ENCODE results near the gene LMNB1. TPM values are rescaled to one million over a fixed set of nuclear protein-coding genes. Genes with fewer than 3 reads are reported as not detected.
A peak's percentile ranks its signal among the peaks of the same experiment; 100 is the strongest.

The LMNB1 gene
- total RNA-seq, 1 experiment from 2014 or later, result 119 TPM

GRCh38 chr5:126883564-126884245 lies 106.8 kb downstream of the LMNB1 start:
- ATAC-seq (peak; percentile 52), DNase-seq (no peak)
- Histone ChIP-seq H3K27ac (ENCODE audit: low read length) (no peak overlapping the region), H3K4me1 (ENCODE audit: insufficient read depth, low read length) (peaks cover 17% of the 10 kb centered on the region), H4K20me1 (ENCODE audit: low read length) (peaks cover 9% of the 10 kb centered on the region; the same call in 1 of the 2 replicates), H2AFZ (ENCODE audit: low read length) (no peak overlapping the region), H3K9me3 (ENCODE audit: low read length) (no peaks in the 10 kb centered on the region), H3K27me3 (ENCODE audit: low read length) (no peaks in the 10 kb centered on the region), H3F3A (ENCODE audit: low read length, unreplicated experiment) (no peaks in the 10 kb centered on the region), H3K4me3 (ENCODE audit: low read length) (no peak overlapping the region), H3K79me2 (ENCODE audit: low read length) (no peaks in the 10 kb centered on the region), H3K9ac (ENCODE audit: low read length) (no peak overlapping the region), H3K36me3 (ENCODE audit: low read depth, low read length) (no peaks in the 10 kb centered on the region), H3K9me2 (replicated peaks; ENCODE audit: low read length) (no peaks in the 10 kb centered on the region), H3K4me2 (ENCODE audit: low read length) (peak overlapping the region; percentile 29)
- intact Hi-C loops (cut with micrococcal nuclease), result loop anchor here (1.0 kb wide), 1 partner anchor 35 kb away; no protein-coding TSS in a partner anchor
- TF ChIP-seq EZH2phosphoT487 (IDR thresholded peaks at IDR 0.05; ENCODE audit: borderline replicate concordance, low read length) (no peak), CTCF (conservative IDR thresholded peaks at IDR 0.05; ENCODE audit: low read depth, low read length) (no peak), EZH2 (IDR thresholded peaks at IDR 0.05; ENCODE audit: low read length, unreplicated experiment) (no peak)
- ChIA-PET CTCF (no interaction called here), POLR2A (ENCODE audit: unreplicated experiment) (no interaction called here)
- no TSS peak for BruUV-seq (replicated peaks)

DNA sequence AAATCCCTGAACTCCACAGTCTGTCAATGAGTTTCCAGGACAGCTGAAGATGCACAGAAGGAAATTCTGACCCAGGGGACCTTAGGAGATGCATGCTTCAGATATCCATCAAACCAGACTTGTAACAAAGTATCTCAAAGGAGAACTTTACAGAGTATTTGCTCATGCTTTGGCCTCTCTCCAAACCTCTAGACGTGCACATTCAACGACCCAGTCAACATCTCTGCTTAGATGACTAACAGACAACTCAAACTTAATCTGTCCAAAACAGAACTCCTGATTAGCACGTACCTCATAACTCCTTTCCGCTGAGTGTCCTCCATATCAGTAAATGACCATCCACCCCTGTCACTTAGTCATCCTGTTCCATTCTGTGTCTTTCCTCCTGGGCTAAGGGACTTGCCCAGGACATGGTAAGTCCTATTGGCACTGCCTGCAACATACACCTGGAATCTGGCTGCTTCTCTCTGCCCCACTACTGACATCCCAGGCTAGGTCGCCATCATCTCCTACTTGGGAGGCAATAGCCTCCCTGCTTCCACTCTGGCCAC lies 107.4 kb downstream of the LMNB1 start:
- Histone ChIP-seq H3K4me1 (ENCODE audit: insufficient read depth, low read length) (peaks cover 17% of the 10 kb centered on the region), H4K20me1 (ENCODE audit: low read length) (peaks cover 9% of the 10 kb centered on the region; the same call in 1 of the 2 replicates), H3K27me3 (ENCODE audit: low read length) (no peaks in the 10 kb centered on the region), H3F3A (ENCODE audit: low read length, unreplicated experiment) (no peaks in the 10 kb centered on the region), H3K79me2 (ENCODE audit: low read length) (no peaks in the 10 kb centered on the region), H3K9me3 (ENCODE audit: low read length) (no peaks in the 10 kb centered on the region), H2AFZ (ENCODE audit: low read length) (no peak overlapping the region), H3K4me3 (ENCODE audit: low read length) (no peak overlapping the region), H3K9me2 (replicated peaks; ENCODE audit: low read length) (no peaks in the 10 kb centered on the region), H3K27ac (ENCODE audit: low read length) (no peak overlapping the region), H3K4me2 (ENCODE audit: low read length) (peak overlapping the region; percentile 29), H3K36me3 (ENCODE audit: low read depth, low read length) (no peaks in the 10 kb centered on the region), H3K9ac (ENCODE audit: low read length) (no peak overlapping the region)
- ChIA-PET CTCF (no interaction called here), POLR2A (ENCODE audit: unreplicated experiment) (no interaction called here)
- ATAC-seq, result peak; percentile 91
- BruUV-seq (replicated peaks), result no TSS peak
- intact Hi-C loops (cut with micrococcal nuclease), result loop anchor here (1.0 kb wide), 1 partner anchor 34 kb away; no protein-coding TSS in a partner anchor
- DNase-seq, result peak; percentile 94
- TF ChIP-seq EZH2 (IDR thresholded peaks at IDR 0.05; ENCODE audit: low read length, unreplicated experiment) (no peak), EZH2phosphoT487 (IDR thresholded peaks at IDR 0.05; ENCODE audit: borderline replicate concordance, low read length) (no peak), CTCF (conservative IDR thresholded peaks at IDR 0.05; ENCODE audit: low read depth, low read length) (no peak)

Other genes with a start within 250 kb of the LMNB1 start
- 45.8 and 45.9 TPM in 2 replicates for gene ALDH7A1, start 181.9 kb upstream of the LMNB1 start, total RNA-seq (2014; rRNA removed)
- gene PHAX, start 176.2 kb upstream of the LMNB1 start, total RNA-seq (2014; rRNA removed), result 34.4 and 40.3 TPM in 2 replicates